ENCODE data around the gene ZNF32. TPM values are rescaled to one million over a fixed set of nuclear protein-coding genes. Genes with fewer than 3 reads are reported as not detected.

The ZNF32 gene
- total RNA-seq, 1 experiment from 2014 or later = 14.6 TPM

- Mint-ChIP-seq H3K4me3 (no peak overlapping the region), H3K4me1 (peaks cover 0 to 4% of the 10 kb centered on the region in 2 experiments; a peak in 1 of 4 replicates), H3K27me3 (ENCODE audit: low read depth) (peaks cover 54% of the 10 kb centered on the region), H3K27ac (no peak overlapping the region), H3K9me3 (no peaks in the 10 kb centered on the region), H3K36me3 (ENCODE audit: insufficient read depth in 1 of 3, low read depth in 3 of 3) (no peaks in the 10 kb centered on the region)
- Histone ChIP-seq H2BK5ac (ENCODE audit: insufficient read length, low read length) (no peak overlapping the region), H2BK20ac (ENCODE audit: low read depth, low read length, poor library complexity, severe bottlenecking) (no peak overlapping the region), H2BK12ac (ENCODE audit: insufficient read length, low read depth, low read length) (no peak overlapping the region), H3K9ac (ENCODE audit: extremely low read depth, insufficient read length, low read length) (no peak overlapping the region), H4K8ac (replicated peaks; ENCODE audit: insufficient read length, low read depth, low read length) (no peak overlapping the region), H3K23me2 (ENCODE audit: insufficient read length, low read depth, low read length, poor library complexity, severe bottlenecking) (peaks cover 5% of the 10 kb centered on the region), H2BK120ac (ENCODE audit: low read depth, low read length, poor library complexity, severe bottlenecking) (no peak overlapping the region), H3K79me1 (ENCODE audit: insufficient read depth, low read depth, low read length, poor library complexity, severe bottlenecking) (no peaks in the 10 kb centered on the region), H3K4me2 (ENCODE audit: insufficient read depth, insufficient read length, low read length) (no peak overlapping the region), H2AK5ac (ENCODE audit: insufficient read length, low read length) (no peak overlapping the region), H3K23ac (ENCODE audit: insufficient read length, low read depth, low read length) (no peak overlapping the region), H3K27ac (ENCODE audit: insufficient read length, low read depth, low read length) (no peak overlapping the region), H4K91ac (ENCODE audit: insufficient read length, low read depth, low read length) (no peak overlapping the region), H3K14ac (ENCODE audit: insufficient read depth, low read length) (no peak overlapping the region), H3K56ac (ENCODE audit: insufficient read length, low read depth, low read length) (no peak overlapping the region), H3K27me3 (ENCODE audit: insufficient read depth, low read length) (peaks cover 7% of the 10 kb centered on the region; the same call in 1 of the 2 replicates), H2BK15ac (ENCODE audit: low read depth, low read length) (no peak overlapping the region), H4K20me1 (ENCODE audit: control insufficient read depth, insufficient read depth, insufficient read length) (no peaks in the 10 kb centered on the region), H2AFZ (ENCODE audit: low read length) (no peak overlapping the region), H3K4me1 (ENCODE audit: insufficient read depth, low read length) (no peaks in the 10 kb centered on the region), H3K9me3 (ENCODE audit: control insufficient read depth, low read depth, low read length) (no peaks in the 10 kb centered on the region), H3T11ph (ENCODE audit: low read length) (no peak overlapping the region), H3K18ac (ENCODE audit: insufficient read length, low read depth, low read length) (no peak overlapping the region), H3K79me2 (ENCODE audit: insufficient read depth, low read length) (no peaks in the 10 kb centered on the region), H3K4ac (ENCODE audit: low read depth, low read length) (no peak overlapping the region), H4K5ac (ENCODE audit: insufficient read length, low read depth, low read length) (no peak overlapping the region)
- DNase-seq = no peak
- no peak for TF ChIP-seq CTCF (conservative IDR thresholded peaks at IDR 0.05)
- no CpG with 5 or more reads among the region's 3 CpGs for WGBS (ENCODE audit: extremely low coverage, insufficient read length, low lambda C conversion rate)
These were observed 44.9 kb upstream of the ZNF32 start for GRCh38 chr10:43693602-43694001.

All from H9 (cell line).